CD4-positive, alpha-beta T cell treated with Interleukin-6 at 100 ng/mL for 8 hours (primary cell): Measurements from ENCODE around the gene PPARD.
"Not testable (repeated sequence)": the region's sequence is repeated elsewhere in the genome, so short reads cannot be mapped to it uniquely, and the experiment has no call there.

ENCODE experiments used
- DNase-seq: peaks from one replicate; pipeline ENCODE4 v3.0.0-alpha.2; 2020; ENCODE audit warnings: mixed read lengths, low spot score

The PPARD gene

DNA sequence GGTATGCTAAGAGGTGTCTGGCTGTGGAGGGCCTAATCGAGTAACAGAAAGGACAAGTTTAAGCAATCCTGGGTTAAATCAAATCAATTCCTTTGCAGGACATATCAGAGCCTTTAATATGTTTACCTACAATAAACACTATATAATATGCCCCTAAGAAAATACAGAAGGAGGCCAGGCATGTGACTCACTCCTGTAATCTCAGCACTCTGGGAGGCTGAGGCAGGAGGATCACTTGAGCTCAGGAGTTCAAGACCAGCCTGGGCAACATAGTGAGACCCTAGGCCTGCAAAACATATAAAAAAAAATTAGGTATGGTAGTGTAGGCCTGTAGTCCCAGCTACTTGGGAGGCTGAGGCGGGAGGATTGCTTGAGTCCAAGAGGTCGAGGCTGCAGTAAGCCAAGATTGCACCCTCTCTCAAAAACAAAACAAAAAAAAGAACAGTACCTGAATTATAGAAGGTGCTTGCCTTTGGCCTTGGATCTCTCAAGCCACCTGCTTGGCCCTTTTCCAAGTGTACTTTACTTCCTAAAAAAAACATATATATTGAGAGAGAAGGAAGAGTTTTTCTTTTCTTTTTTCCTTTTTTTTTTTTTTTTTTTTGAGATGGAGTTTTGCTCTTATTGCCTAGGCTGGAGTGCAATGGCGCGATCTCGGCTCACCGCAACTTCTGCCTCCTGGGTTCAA, 96.2 kb downstream of the PPARD start:
- DNase-seq, result not testable (repeated sequence)

GRCh38 chr6:35439308-35439707, 97.0 kb downstream of the PPARD start:
- no peak for DNase-seq

DNA sequence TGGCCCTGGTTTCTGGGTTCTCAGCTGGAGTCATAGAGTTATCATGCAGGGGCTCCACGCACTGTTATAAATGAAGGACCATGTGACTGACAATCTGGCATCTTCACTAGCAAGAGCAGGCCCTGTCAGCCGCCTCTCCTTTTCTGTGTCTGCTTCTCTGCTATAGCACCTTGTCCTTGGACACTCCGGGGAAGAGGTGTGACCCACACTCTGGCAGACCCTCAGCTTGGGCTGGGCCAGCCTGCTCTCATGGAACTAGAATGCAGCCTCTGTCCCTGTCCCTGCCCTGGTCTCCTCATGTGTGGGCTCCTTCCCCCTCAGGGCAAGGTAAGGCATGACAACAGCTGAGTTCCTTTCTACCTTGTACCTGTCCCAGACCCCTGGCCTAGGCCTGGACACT, 98.8 kb downstream of the PPARD start:
- DNase-seq, result no peak

GRCh38 chr6:35441642-35442041, 99.3 kb downstream of the PPARD start:
- no peak for DNase-seq

DNA sequence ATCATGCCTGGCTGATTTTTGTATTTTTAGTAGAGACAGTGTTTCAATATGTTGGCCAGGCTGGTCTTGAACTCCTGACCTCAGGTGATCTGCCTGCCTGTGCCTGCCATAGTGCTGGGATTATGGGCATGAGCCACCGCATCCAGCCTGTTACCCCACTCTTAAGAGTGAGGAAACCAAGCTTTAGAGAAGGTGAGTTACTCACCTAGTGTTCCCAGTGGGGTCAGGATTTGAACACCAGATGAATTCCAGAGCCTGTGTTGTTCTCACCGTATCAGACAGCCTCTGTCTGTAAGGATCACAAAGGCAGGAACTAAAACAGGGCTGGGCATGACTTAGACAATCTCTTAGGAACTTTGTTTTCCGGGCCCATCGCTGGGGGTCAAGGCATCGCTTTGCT, 100.3 kb downstream of the PPARD start:
- DNase-seq, result no peak

- no peak for DNase-seq
Observed at GRCh38 chr6:35443341-35444030, 101.1 kb downstream of the PPARD start.

GRCh38 chr6:35445691-35446090, 103.3 kb downstream of the PPARD start:
- DNase-seq, result no peak

DNA sequence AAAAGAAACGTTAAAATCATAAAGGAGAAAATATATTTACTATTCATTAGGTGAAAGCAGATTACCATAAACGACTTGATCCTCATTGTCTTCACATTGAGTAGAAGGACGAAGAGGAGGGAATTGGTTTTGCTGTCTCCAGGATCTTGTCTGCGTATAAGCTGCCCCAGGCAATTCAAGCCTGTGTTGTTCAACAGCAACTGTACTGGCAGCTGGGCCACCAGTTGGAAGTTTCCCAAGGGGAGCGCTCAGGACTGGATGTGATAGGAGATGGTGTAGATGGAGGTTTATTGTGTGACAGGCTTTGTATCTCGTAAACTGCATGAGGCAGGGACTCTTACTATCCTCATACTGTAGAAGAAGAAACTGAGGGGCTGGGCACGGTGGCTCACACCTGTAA, 105.8 kb downstream of the PPARD start:
- no peak for DNase-seq

- DNase-seq, result peak; percentile 72
Observed at GRCh38 chr6:35449287-35449881, 107.0 kb downstream of the PPARD start.

- DNase-seq, result no peak
Observed at GRCh38 chr6:35451354-35452182, 109.2 kb downstream of the PPARD start.

- DNase-seq, result peak; percentile 90
Observed at GRCh38 chr6:35452183-35453090, 110.1 kb downstream of the PPARD start, which contains the start of gene FANCE. FANCE (plus strand) TSS chr6:35452338; CDS start chr6:35452546, 208 bp downstream.

GRCh38 chr6:35453236-35453635, 110.9 kb downstream of the PPARD start:
- no peak for DNase-seq

DNA sequence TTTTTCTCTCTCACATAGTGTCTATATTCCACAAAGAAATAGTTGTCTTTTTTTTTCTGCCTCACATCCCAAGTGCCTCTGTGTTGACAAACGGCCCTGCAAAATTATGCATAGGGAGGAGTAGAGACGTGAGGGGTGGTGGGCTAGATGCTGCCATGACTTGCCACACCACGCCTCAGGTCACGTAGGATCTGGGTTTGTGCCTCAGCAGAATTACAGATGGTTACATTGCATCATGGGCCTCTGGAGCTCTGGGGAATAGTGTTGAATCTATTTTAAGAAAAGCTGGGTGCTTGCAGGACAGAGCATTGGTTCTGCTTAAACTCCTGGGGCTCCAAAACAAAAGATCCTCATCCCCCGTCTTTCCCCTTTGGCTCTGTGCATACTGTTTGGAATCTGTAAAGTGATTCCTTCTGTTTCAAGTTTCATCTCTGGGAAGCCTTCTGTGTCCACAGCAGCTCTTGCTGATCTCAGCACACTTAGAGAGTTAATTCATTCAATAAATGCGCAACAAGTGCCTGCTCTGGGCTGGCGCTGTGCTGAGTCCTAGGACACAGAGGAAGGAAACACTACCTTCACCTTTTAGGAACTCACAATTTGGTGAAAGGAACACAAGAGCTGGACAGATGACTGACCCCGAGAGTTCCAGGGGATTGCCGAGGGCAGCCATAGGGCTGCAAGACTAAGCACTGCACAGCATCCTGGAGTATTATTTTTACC, 112.2 kb downstream of the PPARD start:
- no peak for DNase-seq

DNA sequence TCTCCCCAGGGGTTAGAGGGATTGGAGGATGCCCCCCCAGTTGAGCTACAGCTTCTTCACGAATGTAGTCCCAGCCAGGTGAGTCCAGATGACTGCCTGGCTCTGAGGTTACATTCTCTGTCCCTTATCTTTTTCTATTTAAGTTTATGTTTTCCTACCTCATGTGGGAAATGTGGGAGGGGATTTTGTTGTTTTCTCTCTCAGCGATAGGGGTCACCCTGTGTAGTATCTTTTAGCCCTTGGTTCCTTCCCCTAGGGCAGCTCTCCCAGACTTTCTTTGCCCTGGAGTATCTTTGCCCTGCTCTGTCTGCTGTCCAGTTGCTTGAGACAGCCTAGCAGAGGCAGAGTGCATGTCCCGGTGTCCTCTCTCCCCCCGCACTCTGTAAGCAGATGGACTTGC, 115.5 kb downstream of the PPARD start:
- no peak for DNase-seq

GRCh38 chr6:35461270-35461669, 118.9 kb downstream of the PPARD start:
- DNase-seq, result no peak

GRCh38 chr6:35463292-35463691, 120.9 kb downstream of the PPARD start:
- no peak for DNase-seq

- DNase-seq, result no peak
Observed at GRCh38 chr6:35465646-35466045, 123.3 kb downstream of the PPARD start.

DNA sequence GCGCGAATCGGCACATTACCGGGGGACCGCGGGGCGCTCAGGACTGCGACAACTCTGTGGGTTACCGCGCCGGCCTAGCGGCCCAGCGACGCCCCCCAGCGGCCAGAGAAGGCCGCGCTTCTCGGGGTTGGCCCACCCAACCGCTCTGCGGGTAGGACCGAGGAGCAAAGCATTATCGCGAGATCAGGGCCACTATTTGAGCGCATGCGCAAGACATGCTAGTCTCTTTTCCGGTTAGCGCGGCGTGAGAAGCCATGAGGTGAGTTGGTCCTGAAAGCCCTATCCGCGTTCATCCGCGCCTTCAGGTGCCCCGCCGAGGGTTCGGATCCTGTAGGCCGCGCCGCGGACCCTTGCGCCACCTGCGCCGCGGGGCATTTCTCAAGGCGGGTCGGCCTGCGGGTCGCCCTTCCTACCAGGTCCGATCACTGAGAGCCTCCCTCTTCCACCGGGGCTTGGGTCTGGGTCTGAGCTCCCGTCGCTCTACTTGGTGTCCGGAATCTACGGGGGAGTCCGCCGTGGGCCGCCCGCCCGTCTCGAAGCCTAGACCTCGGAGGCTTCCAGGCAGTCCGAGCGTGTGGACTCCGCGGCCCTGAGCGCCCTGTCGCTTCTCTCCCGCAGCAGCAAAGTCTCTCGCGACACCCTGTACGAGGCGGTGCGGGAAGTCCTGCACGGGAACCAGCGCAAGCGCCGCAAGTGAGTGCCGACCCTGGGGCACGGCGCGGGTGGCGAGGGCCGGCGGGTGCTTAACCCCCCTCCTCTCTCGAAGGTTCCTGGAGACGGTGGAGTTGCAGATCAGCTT, 126.0 kb downstream of the PPARD start, which contains the start of gene RPL10A:
TSS of gene RPL10A (plus strand) at position 221 of the 799 bp plus-strand sequence. CDS start at position 255, 34 bp downstream.
- DNase-seq, result peak; percentile 97

GRCh38 chr6:35468980-35469750, 126.8 kb downstream of the PPARD start:
- no peak for DNase-seq
